ENCODE results near the gene TMEM107.

The TMEM107 gene

DNA sequence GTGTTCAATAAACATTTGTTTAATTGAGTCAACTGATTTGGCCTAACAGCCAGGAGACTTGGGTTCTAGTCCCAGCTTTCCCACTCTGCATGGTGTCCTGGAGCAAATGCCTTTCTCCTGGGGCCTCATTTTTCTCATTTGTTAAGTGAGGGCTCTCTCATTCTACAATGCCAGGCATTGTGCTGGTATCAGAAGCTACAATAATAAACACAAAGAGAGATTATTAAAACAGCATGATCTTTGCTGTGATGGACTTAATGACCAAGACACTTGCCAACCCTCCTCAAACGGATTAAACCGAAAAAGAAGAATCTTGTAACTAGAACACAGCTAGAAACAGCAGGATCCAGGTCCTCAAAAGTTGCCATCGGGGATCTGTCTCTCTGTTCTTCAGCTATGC is 8.7 kb downstream of the TMEM107 start:
- no peak overlapping the region for H3K9ac ChIP-seq (ENCODE audit: low read length)
- H3K27me3 ChIP-seq (ENCODE audit: low read depth, low read length): no peaks in the 10 kb centered on the region
- H3K4me3 ChIP-seq (ENCODE audit: low read length): no peak overlapping the region
- H3K36me3 ChIP-seq (replicated peaks; ENCODE audit: low read depth, low read length): no peaks in the 10 kb centered on the region
- no peak overlapping the region for H3K27ac ChIP-seq (ENCODE audit: low read length)
- peaks cover 2% of the 10 kb centered on the region for H3K79me2 ChIP-seq (ENCODE audit: low read length)
- H4K20me1 ChIP-seq (ENCODE audit: insufficient read depth, low read length): no peaks in the 10 kb centered on the region
- peaks cover 15% of the 10 kb centered on the region for H3K4me1 ChIP-seq (ENCODE audit: low read length)
- H2AFZ ChIP-seq (ENCODE audit: low read depth, low read length): no peak overlapping the region
- H3K9me3 ChIP-seq (ENCODE audit: insufficient read depth, low read length): no peaks in the 10 kb centered on the region
- no peak for TF ChIP-seq EZH2phosphoT487 (IDR thresholded peaks at IDR 0.05; ENCODE audit: low read depth)
- TF ChIP-seq CTCF (IDR thresholded peaks at IDR 0.05; ENCODE audit: low read depth, low read length): no peak
- H3K4me2 ChIP-seq (ENCODE audit: low read length): no peak overlapping the region

DNA sequence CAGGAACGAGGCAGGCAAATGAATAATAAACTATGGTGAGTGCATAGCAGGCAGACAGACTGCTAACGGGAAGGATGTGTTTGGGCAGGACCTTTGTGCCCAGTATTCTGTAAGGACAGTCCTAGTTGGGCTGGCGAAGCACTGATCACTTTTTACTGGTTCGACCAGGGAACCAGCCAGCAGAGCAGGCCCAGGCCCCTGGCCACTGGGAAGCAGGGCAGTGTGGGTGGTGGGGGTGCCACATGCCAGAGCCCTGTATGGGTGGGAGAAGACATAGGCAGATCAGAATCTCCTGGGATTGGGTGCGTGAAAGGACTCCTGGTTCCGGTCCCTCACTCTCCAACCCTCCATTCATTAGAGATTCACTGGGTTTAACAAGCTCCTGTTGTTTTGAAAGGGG is 9.4 kb downstream of the TMEM107 start:
- Histone ChIP-seq H3K4me3 (ENCODE audit: low read length) (no peak overlapping the region), H3K4me2 (ENCODE audit: low read length) (no peak overlapping the region), H4K20me1 (ENCODE audit: insufficient read depth, low read length) (peaks cover 4% of the 10 kb centered on the region; the same call in 1 of the 2 replicates), H3K4me1 (ENCODE audit: low read length) (peaks cover 17% of the 10 kb centered on the region), H3K79me2 (ENCODE audit: low read length) (peaks cover 10% of the 10 kb centered on the region), H3K36me3 (replicated peaks; ENCODE audit: low read depth, low read length) (no peaks in the 10 kb centered on the region), H3K27ac (ENCODE audit: low read length) (no peak overlapping the region), H2AFZ (ENCODE audit: low read depth, low read length) (no peak overlapping the region), H3K9me3 (ENCODE audit: insufficient read depth, low read length) (no peaks in the 10 kb centered on the region), H3K27me3 (ENCODE audit: low read depth, low read length) (no peaks in the 10 kb centered on the region), H3K9ac (ENCODE audit: low read length) (no peak overlapping the region)
- TF ChIP-seq EZH2phosphoT487 (IDR thresholded peaks at IDR 0.05; ENCODE audit: low read depth): no peak
- no peak for TF ChIP-seq CTCF (IDR thresholded peaks at IDR 0.05; ENCODE audit: low read depth, low read length)

DNA sequence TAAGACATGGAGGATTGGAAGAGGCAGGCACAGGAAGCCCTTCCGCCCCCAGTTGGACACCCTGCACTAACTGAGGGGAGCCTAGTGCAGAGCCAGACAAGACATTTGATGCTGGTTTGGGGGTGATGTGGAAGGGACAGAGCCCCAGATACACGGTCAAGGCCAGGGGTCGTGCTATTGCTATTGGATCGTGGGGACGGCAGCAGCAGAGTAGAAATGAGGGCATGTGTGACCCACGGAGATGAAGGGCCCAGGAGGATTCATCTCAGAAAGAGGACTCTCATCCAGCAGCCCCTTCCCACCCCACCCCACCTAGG is 11.4 kb downstream of the TMEM107 start:
- H4K20me1 ChIP-seq (ENCODE audit: insufficient read depth, low read length): peaks cover 8% of the 10 kb centered on the region; the same call in 1 of the 2 replicates
- H3K4me2 ChIP-seq (ENCODE audit: low read length): no peak overlapping the region
- TF ChIP-seq CTCF (IDR thresholded peaks at IDR 0.05; ENCODE audit: low read depth, low read length) (no peak), EZH2phosphoT487 (IDR thresholded peaks at IDR 0.05; ENCODE audit: low read depth) (no peak)
- peaks cover 2% of the 10 kb centered on the region for H3K36me3 ChIP-seq (replicated peaks; ENCODE audit: low read depth, low read length)
- no peak overlapping the region for H3K4me3 ChIP-seq (ENCODE audit: low read length)
- no peaks in the 10 kb centered on the region for H3K9me3 ChIP-seq (ENCODE audit: insufficient read depth, low read length)
- H3K79me2 ChIP-seq (ENCODE audit: low read length): peaks cover 17% of the 10 kb centered on the region
- H3K27me3 ChIP-seq (ENCODE audit: low read depth, low read length): no peaks in the 10 kb centered on the region
- H3K27ac ChIP-seq (ENCODE audit: low read length): no peak overlapping the region
- H3K4me1 ChIP-seq (ENCODE audit: low read length): peaks cover 27% of the 10 kb centered on the region
- no peak overlapping the region for H2AFZ ChIP-seq (ENCODE audit: low read depth, low read length)
- no peak overlapping the region for H3K9ac ChIP-seq (ENCODE audit: low read length)

- no peak for TF ChIP-seq CTCF (IDR thresholded peaks at IDR 0.05; ENCODE audit: low read depth, low read length)
- no peak for TF ChIP-seq EZH2phosphoT487 (IDR thresholded peaks at IDR 0.05; ENCODE audit: low read depth)
- Histone ChIP-seq H3K4me2 (ENCODE audit: low read length) (peak overlapping the region; percentile 99), H3K9ac (ENCODE audit: low read length) (peak overlapping the region; percentile 99), H3K36me3 (replicated peaks; ENCODE audit: low read depth, low read length) (peaks cover 5% of the 10 kb centered on the region), H3K27me3 (ENCODE audit: low read depth, low read length) (no peaks in the 10 kb centered on the region), H3K27ac (ENCODE audit: low read length) (peak overlapping the region; percentile 71), H3K9me3 (ENCODE audit: insufficient read depth, low read length) (no peaks in the 10 kb centered on the region), H2AFZ (ENCODE audit: low read depth, low read length) (peak overlapping the region; percentile 41; the same call in 1 of the 2 replicates), H3K79me2 (ENCODE audit: low read length) (peaks cover 21% of the 10 kb centered on the region), H4K20me1 (ENCODE audit: insufficient read depth, low read length) (peaks cover 8% of the 10 kb centered on the region; the same call in 1 of the 2 replicates), H3K4me1 (ENCODE audit: low read length) (peaks cover 27% of the 10 kb centered on the region), H3K4me3 (ENCODE audit: low read length) (peak overlapping the region; percentile 99)
These were observed 12.0 kb downstream of the TMEM107 start for GRCh38 chr17:8163978-8164814.
